HG02884 (cell line): ENCODE data around the gene FNDC3B.

Source experiments
- ATAC-seq: cut with Tn5 transposase; IDR thresholded peaks from one replicate; pipeline ENCODE4 v1.9.1; 2021; ENCODE audit warnings: mild to moderate bottlenecking, moderate library complexity; ENCODE audit not compliant: unreplicated experiment

FNDC3B gene

GRCh38 chr3:172071780-172072330, 32.5 kb downstream of the FNDC3B start:
- ATAC-seq, result no peak

GRCh38 chr3:172072543-172072942, 33.2 kb downstream of the FNDC3B start:
- ATAC-seq, result no peak

GRCh38 chr3:172073262-172073915, 34.0 kb downstream of the FNDC3B start:
- no peak for ATAC-seq

DNA sequence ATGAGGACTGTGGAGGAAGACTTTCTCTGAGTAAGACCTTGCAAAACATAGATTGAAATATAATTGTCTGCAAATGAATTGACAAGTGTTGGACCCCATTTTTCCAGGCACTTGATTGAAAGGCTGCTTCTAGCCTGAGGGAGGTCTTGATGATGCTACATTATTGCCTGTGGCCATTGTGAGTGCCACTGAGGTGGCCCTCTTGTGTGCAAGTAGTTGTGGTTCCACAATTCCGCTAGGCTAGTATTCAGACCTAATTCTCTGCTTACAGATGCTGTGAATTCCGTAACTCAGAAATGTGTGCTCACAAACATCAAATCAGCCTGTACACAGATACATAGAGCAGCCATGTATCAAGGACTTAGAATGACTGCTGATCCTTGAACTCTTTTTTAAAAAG, 34.7 kb downstream of the FNDC3B start:
- no peak for ATAC-seq

GRCh38 chr3:172074586-172074985, 35.2 kb downstream of the FNDC3B start:
- ATAC-seq, result no peak

DNA sequence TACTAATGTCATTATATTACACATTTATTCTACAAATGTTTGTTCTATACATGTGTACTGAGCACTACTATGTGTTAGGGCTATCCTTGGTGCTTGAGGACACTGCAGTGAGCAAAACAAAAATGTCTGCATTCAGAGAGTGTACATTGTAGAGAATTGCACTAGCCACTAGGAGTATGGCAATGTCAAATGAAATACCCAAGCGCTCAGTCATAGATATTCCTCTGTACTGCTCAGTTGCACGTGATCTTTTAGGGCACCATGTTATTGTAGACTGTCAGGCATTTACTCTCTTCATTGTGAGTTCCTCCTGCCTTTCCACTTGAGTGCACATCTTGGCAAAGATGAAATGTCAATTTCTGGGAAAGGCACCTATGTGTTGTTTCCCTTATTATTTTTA, 36.8 kb downstream of the FNDC3B start:
- ATAC-seq, result no peak

DNA sequence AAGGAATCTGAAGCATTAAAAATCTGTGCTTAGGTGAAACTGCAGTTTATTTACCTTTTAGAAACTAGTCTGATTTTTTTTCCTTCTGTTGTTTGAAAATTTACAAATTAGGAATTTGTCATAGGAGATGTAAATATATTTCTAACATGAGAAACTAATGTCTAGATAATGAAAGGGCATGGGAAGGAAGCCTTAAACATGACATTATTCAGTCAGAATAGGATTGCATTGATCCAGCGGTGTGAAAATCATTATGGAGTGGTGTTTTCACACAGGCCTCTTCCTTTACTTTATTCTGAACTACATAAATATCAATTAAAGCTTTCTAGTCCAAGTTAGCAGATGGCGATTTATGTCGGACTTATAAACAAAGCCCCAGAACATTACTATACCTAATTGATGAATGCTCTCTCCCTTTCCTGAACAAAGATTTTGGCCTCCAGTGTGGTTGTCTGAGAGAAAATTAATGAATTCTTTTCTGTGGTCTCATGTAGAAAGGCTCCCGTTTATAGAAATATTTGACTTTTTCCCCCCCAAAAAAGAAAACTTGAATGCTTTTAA, 37.9 kb downstream of the FNDC3B start:
- ATAC-seq, result no peak

- no peak for ATAC-seq
Observed at GRCh38 chr3:172078244-172078643, 38.9 kb downstream of the FNDC3B start.

DNA sequence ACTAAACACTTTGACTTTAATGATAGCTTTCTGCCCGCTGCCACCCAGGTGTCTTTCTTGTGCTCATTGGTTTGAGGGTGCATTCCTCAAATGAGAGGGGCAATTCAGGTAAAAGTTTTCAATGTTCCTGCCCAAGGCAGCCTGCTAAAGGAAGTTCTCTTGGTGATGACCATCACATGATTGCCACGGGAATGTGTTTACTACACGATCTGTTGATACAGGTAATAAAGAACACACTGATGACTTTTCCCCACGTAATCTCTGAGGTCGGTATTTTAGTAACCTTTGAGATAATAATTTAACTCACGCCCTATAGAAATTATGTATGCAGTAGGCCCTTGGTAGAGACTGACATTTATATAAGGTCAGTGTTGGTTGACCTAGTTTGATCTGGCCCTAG, 39.3 kb downstream of the FNDC3B start:
- no peak for ATAC-seq

DNA sequence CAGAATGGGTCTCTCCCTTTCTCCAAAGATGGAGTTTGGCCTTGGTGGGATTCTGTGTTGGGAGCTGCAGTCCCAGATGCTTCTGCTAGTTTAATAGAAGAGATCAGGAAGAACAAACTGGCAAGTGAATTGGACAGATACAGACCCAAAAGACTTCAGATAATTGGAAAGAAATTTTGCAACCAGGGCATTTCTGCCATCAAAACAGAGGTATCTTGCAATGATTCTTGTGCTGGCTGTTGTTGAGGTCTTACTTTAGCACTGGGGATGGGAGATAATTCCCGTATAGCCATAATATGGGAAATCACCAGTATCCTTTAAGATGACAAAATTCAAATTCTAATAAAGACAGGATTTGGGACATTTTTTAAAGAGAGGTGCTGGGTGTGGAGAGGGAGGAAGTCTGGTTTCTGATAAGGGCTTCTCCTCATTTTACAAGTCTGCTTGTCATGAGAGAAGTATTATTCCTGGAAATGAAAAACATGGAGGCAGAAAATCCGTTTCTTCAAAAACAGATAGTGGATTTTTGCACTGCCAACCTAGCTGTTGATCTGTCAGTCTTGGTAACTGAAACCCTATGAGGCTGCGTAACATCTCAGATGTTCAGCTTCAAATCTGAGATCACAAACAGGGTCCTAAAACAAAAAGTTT, 40.1 kb downstream of the FNDC3B start:
- no peak for ATAC-seq

DNA sequence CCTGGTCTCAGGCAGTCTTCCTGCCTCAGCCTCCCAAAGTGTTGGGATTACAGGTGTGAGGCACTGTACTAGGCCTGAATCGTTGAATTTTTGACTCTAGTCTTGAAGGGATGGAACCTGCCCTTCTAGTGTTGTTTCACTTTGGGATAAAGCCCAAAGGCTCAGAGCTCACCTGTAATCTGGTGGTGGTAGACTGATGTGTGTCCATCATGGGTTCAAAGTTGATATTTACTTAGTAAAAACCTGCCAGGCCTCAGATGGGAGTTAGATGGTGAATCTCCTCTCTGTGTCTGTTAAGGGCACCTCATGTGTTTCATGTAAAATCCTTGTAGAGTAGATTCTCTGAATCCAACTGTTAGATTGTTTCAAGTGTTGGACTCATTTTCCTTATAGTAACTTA, 41.1 kb downstream of the FNDC3B start:
- no peak for ATAC-seq

DNA sequence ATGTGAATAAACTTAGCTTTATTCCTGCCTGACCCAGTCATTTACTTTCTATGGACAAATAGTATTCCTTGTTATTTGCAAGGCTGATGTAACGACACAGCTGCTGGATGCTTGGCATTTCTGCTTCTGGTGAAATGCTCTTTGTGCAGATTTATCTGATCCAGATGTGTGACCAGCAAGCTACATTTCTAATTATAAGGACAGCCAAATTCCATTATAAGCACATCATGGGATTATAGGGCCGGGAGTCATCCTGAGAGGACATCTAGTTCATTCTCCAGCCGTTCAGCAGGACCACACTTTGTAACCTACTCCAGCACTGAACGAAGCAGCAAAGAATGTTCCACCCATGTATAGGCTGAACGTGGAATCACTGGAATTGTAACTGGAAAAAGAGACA, 42.9 kb downstream of the FNDC3B start:
- no peak for ATAC-seq

DNA sequence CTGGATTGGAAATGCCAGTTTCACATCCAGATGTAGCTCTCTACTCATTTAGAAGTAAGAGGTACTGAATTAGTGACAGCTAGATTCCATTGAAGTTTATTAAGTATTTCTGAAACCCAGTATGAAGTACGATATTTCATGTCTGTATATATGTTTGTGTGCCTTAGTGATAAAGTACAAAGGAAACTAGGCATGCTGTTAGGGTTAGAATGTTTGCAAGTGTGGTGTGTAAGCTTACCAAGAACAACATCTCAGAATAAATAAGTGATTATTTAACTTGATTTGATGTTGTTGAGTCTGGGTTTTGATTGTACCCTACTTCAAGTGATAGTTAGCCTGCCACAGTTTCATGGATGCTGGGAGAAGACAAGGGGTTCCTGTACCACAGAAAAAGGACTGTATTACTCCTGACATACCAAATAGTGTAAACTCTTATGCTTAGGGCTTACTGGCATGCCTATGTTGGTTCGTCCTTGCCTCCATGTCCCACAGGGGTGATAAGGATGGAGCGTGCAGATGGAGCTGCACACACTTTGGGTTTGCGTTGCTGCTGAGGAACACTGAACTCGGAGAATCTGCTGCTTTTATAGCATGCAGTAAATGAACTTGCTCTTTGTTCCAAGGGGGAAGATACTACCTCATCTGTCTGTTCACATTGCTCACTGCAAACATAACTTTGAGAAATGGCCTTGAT, 43.6 kb downstream of the FNDC3B start:
- ATAC-seq, result no peak

GRCh38 chr3:172083995-172084409, 44.6 kb downstream of the FNDC3B start:
- ATAC-seq, result no peak

- ATAC-seq, result no peak
Observed at GRCh38 chr3:172084871-172085556, 45.6 kb downstream of the FNDC3B start.

DNA sequence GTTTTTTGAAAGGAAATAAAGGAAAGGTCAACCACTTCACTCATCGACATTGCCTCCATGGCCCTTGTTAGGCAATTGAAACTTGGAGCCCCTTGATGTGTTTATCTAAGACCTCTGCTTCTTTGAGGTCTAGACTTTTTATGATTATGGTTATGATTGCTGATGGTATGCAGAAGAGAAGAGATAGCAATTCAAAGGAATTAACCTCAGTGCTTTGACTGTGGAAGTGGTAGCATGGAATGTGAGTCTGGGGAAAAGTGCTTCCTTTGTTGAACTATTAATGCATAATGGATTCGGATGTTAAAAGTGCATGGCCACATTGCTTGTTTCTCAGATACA, 46.1 kb downstream of the FNDC3B start:
- ATAC-seq, result no peak

- no peak for ATAC-seq
Observed at GRCh38 chr3:172086071-172086470, 46.7 kb downstream of the FNDC3B start.

- no peak for ATAC-seq
Observed at GRCh38 chr3:172087198-172087597, 47.8 kb downstream of the FNDC3B start.

DNA sequence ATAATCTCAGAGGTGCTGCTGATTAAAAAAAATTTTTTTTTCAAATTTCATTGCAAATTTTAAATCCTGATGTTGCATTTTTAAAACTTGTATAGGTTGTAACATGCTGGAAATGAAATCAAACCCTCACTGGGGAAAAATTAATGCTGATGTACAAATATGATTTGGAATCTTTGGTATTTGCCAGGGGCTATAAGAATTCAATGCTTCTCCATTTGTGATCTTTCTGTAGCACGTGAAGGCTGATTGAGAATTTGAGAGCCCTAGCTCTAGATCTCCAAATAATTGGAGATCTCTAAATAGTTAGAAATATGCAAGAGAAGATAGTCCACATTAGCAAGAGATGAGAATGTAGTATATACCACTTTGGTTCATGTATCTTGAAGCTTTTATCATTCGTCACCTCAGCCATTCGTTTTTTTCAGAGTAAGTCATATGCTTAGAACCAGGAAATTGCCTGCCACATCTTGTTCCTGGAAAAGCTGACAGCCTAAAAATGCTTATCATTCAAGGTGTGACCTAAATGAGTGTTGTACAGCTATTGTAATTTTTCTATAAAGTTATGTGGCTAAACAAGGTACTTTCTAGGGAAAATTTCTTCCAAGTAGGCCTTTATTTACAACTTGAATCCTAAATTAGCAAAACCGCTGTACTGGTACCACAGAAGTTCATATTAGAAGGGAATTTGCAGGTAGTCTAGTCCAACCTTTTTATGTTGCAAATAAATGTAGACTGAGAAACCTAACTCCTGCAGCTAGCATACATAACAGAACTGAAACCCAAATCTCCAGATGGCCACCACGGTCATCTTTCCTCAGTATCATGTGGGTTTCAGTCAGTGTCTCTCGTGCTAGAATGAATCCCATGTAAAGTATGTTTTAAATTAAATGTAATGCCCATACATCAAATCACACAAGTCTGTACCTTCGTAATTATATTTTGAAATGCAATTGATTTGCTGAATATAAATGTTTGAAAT, 48.5 kb downstream of the FNDC3B start:
- peak; percentile 95 for ATAC-seq

- no peak for ATAC-seq
Observed at GRCh38 chr3:172089250-172089649, 49.9 kb downstream of the FNDC3B start.
